GM23248 (cell line): ENCODE data around the gene VAMP7. TPM values are rescaled to one million over a fixed set of nuclear protein-coding genes. Genes with fewer than 3 reads are reported as not detected.

Source experiments
- DNase-seq: peaks from one replicate; pipeline ENCODE4 v3.0.0-alpha.2; 2015
- H2AFZ ChIP-seq: fragments of 200-600 bp; sonication (generic); 2 replicates; pipeline ENCODE4 v1.6.1; 2016; ENCODE audit warnings: antibody characterized with exemption
- H3F3A ChIP-seq: fragments of 200-600 bp; sonication (generic); 2 replicates; pipeline ENCODE4 v1.6.1; 2016; ENCODE audit warnings: mild to moderate bottlenecking, antibody characterized with exemption, mixed run types; ENCODE audit not compliant: insufficient read depth
- H3K27ac ChIP-seq: fragments of 200-600 bp; sonication (generic); 2 replicates; pipeline ENCODE4 v1.5.1; 2016; ENCODE audit warnings: mild to moderate bottlenecking
- H3K27me3 ChIP-seq: fragments of 200-600 bp; sonication (generic); replicated peaks from 2 replicates; pipeline ENCODE4 v1.6.1; 2016; ENCODE audit warnings: mild to moderate bottlenecking; ENCODE audit not compliant: insufficient read depth
- H3K36me3 ChIP-seq: fragments of 200-600 bp; sonication (generic); 2 replicates; pipeline ENCODE4 v1.6.1; 2016; ENCODE audit warnings: low read depth, mild to moderate bottlenecking
- H3K4me1 ChIP-seq: fragments of 200-600 bp; sonication (generic); 2 replicates; pipeline ENCODE4 v1.6.1; 2016; ENCODE audit warnings: mild to moderate bottlenecking; ENCODE audit not compliant: insufficient read depth
- H3K4me2 ChIP-seq: fragments of 200-600 bp; sonication (generic); one replicate; pipeline ENCODE4 v1.6.1; 2016; ENCODE audit warnings: mild to moderate bottlenecking; ENCODE audit not compliant: unreplicated experiment
- H3K4me3 ChIP-seq: fragments of 200-600 bp; sonication (generic); 2 replicates; pipeline ENCODE4 v1.5.1; 2016; ENCODE audit warnings: mild to moderate bottlenecking
- H3K79me2 ChIP-seq: fragments of 200-600 bp; sonication (generic); 2 replicates; pipeline ENCODE4 v1.6.1; 2016; ENCODE audit warnings: mild to moderate bottlenecking; ENCODE audit not compliant: insufficient read depth
- H3K9ac ChIP-seq: fragments of 200-600 bp; sonication (generic); 2 replicates; pipeline ENCODE4 v1.6.1; 2016; ENCODE audit warnings: mild to moderate bottlenecking
- H3K9me2 ChIP-seq: fragments of 200-600 bp; sonication (generic); 2 replicates; pipeline ENCODE4 v1.6.1; 2016; ENCODE audit warnings: mixed run types, mild to moderate bottlenecking, moderate library complexity; ENCODE audit not compliant: insufficient read depth
- H3K9me3 ChIP-seq: fragments of 200-600 bp; sonication (generic); one replicate; pipeline ENCODE4 v1.6.1; 2017; ENCODE audit warnings: low read depth
- H4K20me1 ChIP-seq: fragments of 200-600 bp; sonication (generic); 2 replicates; pipeline ENCODE4 v1.6.0; 2016; ENCODE audit not compliant: insufficient read depth
- EZH2 ChIP-seq: fragments of 200-600 bp; sonication (generic); IDR thresholded peaks from 2 replicates; pipeline ENCODE4 v1.6.1; 2018; ENCODE audit warnings: antibody characterized with exemption, mild to moderate bottlenecking; ENCODE audit not compliant: insufficient read depth, poor library complexity, severe bottlenecking
- EZH2phosphoT487 ChIP-seq: fragments of 200-600 bp; sonication (generic); IDR thresholded peaks from 2 replicates; pipeline ENCODE4 v1.6.1; 2018; ENCODE audit warnings: antibody characterized with exemption, moderate library complexity, mild to moderate bottlenecking, low read depth; ENCODE audit not compliant: insufficient read depth
- WGBS, 2 experiments: methylation state at CpG; one replicate each; pipeline ENCODE4 v1.1.6; 2015 to 2017; ENCODE audit warnings: low lambda C conversion rate in 2 of 2, low coverage in 1 of 2; ENCODE audit errors: missing lambda C conversion rate in 2 of 2; 5-methylcytosine and 5-hydroxymethylcytosine counted together
- in situ Hi-C: fragments of 300-500 bp; cut with MboI; formaldehyde crosslinking; loops from 2 replicates; pipeline ENCODE4 v1.15.0; 2020
- polyA plus RNA-seq: library from polyadenylated mRNA; unstranded; fragments of >200 nt; fragmentation: Nextera tagmentation; extraction: Ambion mirVana; gene quantifications from 2 replicates; pipeline ENCODE4 v1.2.1, GENCODE V29; 2016
- total RNA-seq: library from RNA; depleted of rRNA; stranded (reverse); fragments of >200 nt; shearing (Covaris generic); gene quantifications from 2 replicates; pipeline ENCODE4 v1.2.3, GENCODE V29; 2014

The VAMP7 gene
- total and polyA plus RNA-seq, 2 experiments from 2014 or later: 47.2 to 62.3 TPM

GRCh38 chrX:155891446-155892210, 10.5 kb downstream of the VAMP7 start:
- WGBS, 2 experiments: 30 to 35% methylated on average over 3 of the region's 3 CpGs
- Histone ChIP-seq H3K27me3 (no peaks in the 10 kb centered on the region), H3F3A (0 out of 2 replicates have a peak, but pooled peaks cover 4% of the 10 kb centered on the region), H3K27ac (no peak overlapping the region), H3K9ac (no peak overlapping the region), H3K9me3 (no peaks in the 10 kb centered on the region), H3K4me1 (peaks cover 6% of the 10 kb centered on the region; the same call in 1 of the 2 replicates), H3K4me3 (no peak overlapping the region), H3K9me2 (no peaks in the 10 kb centered on the region), H2AFZ (no peak overlapping the region), H4K20me1 (no peaks in the 10 kb centered on the region), H3K79me2 (peaks cover 38% of the 10 kb centered on the region), H3K36me3 (0 out of 2 replicates have a peak, but pooled peaks cover 2% of the 10 kb centered on the region), H3K4me2 (no peak overlapping the region)
- DNase-seq: no peak
- TF ChIP-seq EZH2phosphoT487: no peak
- TF ChIP-seq EZH2: no peak
- in situ Hi-C loops: no loop called here

GRCh38 chrX:155893521-155893920, 12.4 kb downstream of the VAMP7 start:
- peaks cover 3% of the 10 kb centered on the region; the same call in 1 of the 2 replicates for H3K4me1 ChIP-seq
- in situ Hi-C loops: no loop called here

GRCh38 chrX:155896512-155896911, 15.4 kb downstream of the VAMP7 start:
- no peak for DNase-seq
- H3K27ac ChIP-seq: no peak overlapping the region
- H4K20me1 ChIP-seq: no peaks in the 10 kb centered on the region
- 62 to 70% methylated on average over 4 of the region's 4 CpGs for WGBS, 2 experiments
- no peak overlapping the region for H3K4me3 ChIP-seq
- no peaks in the 10 kb centered on the region for H3K9me2 ChIP-seq
- H3K9me3 ChIP-seq: no peaks in the 10 kb centered on the region
- in situ Hi-C loops: no loop called here
- H3K79me2 ChIP-seq: peaks cover 11% of the 10 kb centered on the region
- H3K4me2 ChIP-seq: no peak overlapping the region
- H3K4me1 ChIP-seq: no peaks in the 10 kb centered on the region
- H2AFZ ChIP-seq: no peak overlapping the region
- no peaks in the 10 kb centered on the region for H3K27me3 ChIP-seq
- H3F3A ChIP-seq: no peaks in the 10 kb centered on the region
- no peak overlapping the region for H3K9ac ChIP-seq
- peaks cover 14% of the 10 kb centered on the region for H3K36me3 ChIP-seq
- no peak for TF ChIP-seq EZH2phosphoT487
- TF ChIP-seq EZH2: no peak

More at GRCh38 chrX:155893521-155893920, 12.4 kb downstream of the VAMP7 start:
- Histone ChIP-seq H2AFZ (no peak overlapping the region), H3K9me2 (no peaks in the 10 kb centered on the region), H3K27me3 (no peaks in the 10 kb centered on the region), H3K4me3 (no peak overlapping the region), H3K79me2 (peaks cover 26% of the 10 kb centered on the region), H3K4me2 (no peak overlapping the region), H3K9ac (no peak overlapping the region), H3K36me3 (peaks cover 6% of the 10 kb centered on the region; the same call in 1 of the 2 replicates), H3K9me3 (no peaks in the 10 kb centered on the region), H3F3A (0 out of 2 replicates have a peak, but pooled peaks cover 2% of the 10 kb centered on the region), H3K27ac (no peak overlapping the region), H4K20me1 (no peaks in the 10 kb centered on the region)
- 45 to 60% methylated on average over 3 of the region's 3 CpGs for WGBS, 2 experiments
- DNase-seq: no peak
- TF ChIP-seq EZH2phosphoT487 (no peak), EZH2 (no peak)

GRCh38 chrX:155899366-155899765, 18.2 kb downstream of the VAMP7 start:
- Histone ChIP-seq H4K20me1 (no peaks in the 10 kb centered on the region), H3K9ac (no peak overlapping the region), H3K4me3 (no peak overlapping the region), H3K4me1 (no peaks in the 10 kb centered on the region), H2AFZ (no peak overlapping the region), H3K79me2 (peaks cover 11% of the 10 kb centered on the region; the same call in 1 of the 2 replicates), H3K9me3 (no peaks in the 10 kb centered on the region), H3K27me3 (no peaks in the 10 kb centered on the region), H3F3A (no peaks in the 10 kb centered on the region), H3K9me2 (no peaks in the 10 kb centered on the region), H3K4me2 (no peak overlapping the region), H3K27ac (no peak overlapping the region), H3K36me3 (peaks cover 14% of the 10 kb centered on the region)
- TF ChIP-seq EZH2 (no peak), EZH2phosphoT487 (no peak)
- in situ Hi-C loops: no loop called here
- no peak for DNase-seq
- WGBS, 2 experiments: 57 to 58% methylated on average over 3 of the region's 3 CpGs
